K562 (cell line): ENCODE results near the gene ZNF665. TPM values are rescaled to one million over a fixed set of nuclear protein-coding genes. Genes with fewer than 3 reads are reported as not detected.

ENCODE experiments used
- ATF7 ChIP-seq: fragments of 450-650 bp; IDR thresholded peaks from 2 replicates; pipeline ENCODE4 v1.7.1; 2014; ENCODE audit warnings: mild to moderate bottlenecking, moderate library complexity
- FOXM1 ChIP-seq, 2 experiments: fragments of 450-650 bp in 1 of 2; sonication (generic) in 1 of 2; formaldehyde crosslinking in 1 of 2; IDR thresholded peaks; 2 replicates each; pipeline versions ENCODE4 v1.6.1 to v1.9.0; 2017 to 2022; ENCODE audit warnings: low read depth in 2 of 2, mild to moderate bottlenecking in 2 of 2, missing genetic modification reagents in 1 of 2, moderate library complexity in 1 of 2
- HLTF ChIP-seq: fragments of 450-650 bp; IDR thresholded peaks from 2 replicates; pipeline ENCODE4 v1.6.1; 2016
- MGA ChIP-seq: fragments of 450-650 bp; IDR thresholded peaks from 2 replicates; pipeline ENCODE4 v1.6.1; 2016; ENCODE audit warnings: mild to moderate bottlenecking, moderate library complexity
- SETDB1 ChIP-seq: IDR thresholded peaks from one replicate; pipeline ENCODE4 v1.6.1; 2012; ENCODE audit warnings: low read length, control low read depth, inconsistent platforms
- ZC3H8 ChIP-seq: fragments of 450-650 bp; IDR thresholded peaks from 2 replicates; pipeline ENCODE4 v1.6.1; 2017
- ZNF140 ChIP-seq: fragments of 250-450 bp; sonication (Bioruptor Pico); IDR thresholded peaks from 2 replicates; pipeline ENCODE4 v1.8.0; 2021; ENCODE audit warnings: moderate library complexity, mild to moderate bottlenecking, inconsistent platforms
- ZNF407 ChIP-seq: fragments of 450-650 bp; IDR thresholded peaks from 2 replicates; pipeline ENCODE4 v1.6.1; 2016; ENCODE audit warnings: low read depth
- ZNF780A ChIP-seq: fragments of 250-450 bp; sonication (Bioruptor Pico); IDR thresholded peaks from 2 replicates; pipeline ENCODE4 v1.5.0; 2021; ENCODE audit warnings: mild to moderate bottlenecking
- polyA plus RNA-seq, 8 experiments: library from polyadenylated mRNA; depleted of rRNA in 4 of 8; stranded (reverse) in 5 of 8; unstranded in 3 of 8; fragments of >200 nt; fragmentation: Nextera tagmentation in 2 of 8; fragmentation: Illumina TruSeq in 1 of 8; extraction: Ambion mirVana in 2 of 8; extraction: Trizol in 1 of 8; gene quantifications; 2 replicates each; pipeline versions ENCODE4 v1.2.1 to v1.2.3, GENCODE V29; 2011 to 2014; ENCODE audit warnings: inconsistent platforms in 1 of 8, missing spikeins in 1 of 8
- total RNA-seq, 7 experiments: library from RNA; depleted of rRNA in 6 of 7; stranded (reverse); fragments of >200 nt in 6 of 7; fragmentation: Illumina TruSeq in 2 of 7; extraction: Trizol in 2 of 7; gene quantifications; 2 replicates each; pipeline versions ENCODE4 v1.2.1 to v1.2.3, GENCODE V29; 2011 to 2021; ENCODE audit warnings: low replicate concordance in 1 of 7

ZNF665 gene
- total and polyA plus RNA-seq, 9 of the 15 experiments (the other 6 are each of a cell fraction or from before 2014, with no cell fraction given) = 1.9 to 7.6 (median 2.8) TPM

- TF ChIP-seq ZNF407 (no peak), ZNF780A (no peak), MGA (no peak; the same call in 1 of the 2 replicates), ATF7 (peak; percentile 73), HLTF (0 out of 2 replicates have a peak, but pooled peaks have one; percentile 60), FOXM1 (IDR thresholded peaks at IDR 0.05; ENCODE audit: low read depth) (peak; percentile 94), FOXM1 (CRISPR knock-in tag; IDR thresholded peaks at IDR 0.05; ENCODE audit: low read depth) (no peak), SETDB1 (no peak), ZC3H8 (no peak), ZNF140 (no peak)
Measured at GRCh38 chr19:53161123-53161522, 32.0 kb downstream of the ZNF665 start (continued).
